GM12878 (cell line): ENCODE data around the gene MXRA8.
"Not testable (repeated sequence)": the region's sequence is repeated elsewhere in the genome, so short reads cannot be mapped to it uniquely, and the experiment has no call there.

Experiments
- ASH2L ChIP-seq: fragments of 300-600, 200-600 bp; sonication (generic); IDR thresholded peaks from 2 replicates; pipeline ENCODE4 v1.6.1; 2017; ENCODE audit warnings: low read depth, mild to moderate bottlenecking, borderline replicate concordance
- BRCA1 ChIP-seq: IDR thresholded peaks from 2 replicates; pipeline ENCODE4 v1.6.1; 2011; ENCODE audit warnings: low read depth, low read length, improper control_type of control experiment
- CTCF ChIP-seq, 3 experiments: IDR thresholded peaks in 2 of 3; conservative IDR thresholded peaks in 1 of 3; 2 replicates each; pipeline ENCODE4 v1.5.1; 2011; ENCODE audit warnings: low read depth in 3 of 3, low read length in 3 of 3, mild to moderate bottlenecking in 3 of 3, control low read depth in 2 of 3, moderate library complexity in 2 of 3, inconsistent platforms in 1 of 3, mixed read lengths in 1 of 3; ENCODE audit not compliant: control insufficient read depth in 2 of 3, insufficient read depth in 1 of 3; ENCODE audit errors: extremely low read depth in 1 of 3
- SP1 ChIP-seq: IDR thresholded peaks from one replicate; pipeline ENCODE4 v1.6.1; 2011; ENCODE audit warnings: low read depth, low read length
- TAF1 ChIP-seq: IDR thresholded peaks from 2 replicates; pipeline ENCODE4 v1.6.1; 2011; ENCODE audit warnings: mild to moderate bottlenecking, low read depth, low read length, borderline replicate concordance

- TF ChIP-seq BRCA1; TAF1; CTCF (IDR thresholded peaks at IDR 0.05 in 2 of 3, conservative IDR thresholded peaks at IDR 0.05 in 1 of 3; ENCODE audit: control insufficient read depth in 2 of 3, extremely low read depth in 1 of 3, insufficient read depth in 1 of 3, low read depth in 3 of 3, low read length in 3 of 3); ASH2L; SP1: not testable (repeated sequence)
Measured at GRCh38 chr1:1402901-1403392, 44.6 kb upstream of the MXRA8 start.
